Upper lobe of left lung (tissue), 4 donors: ENCODE data around the gene PCBP3.

Experiments used
- EP300 ChIP-seq, 4 donors: sonication (generic); formaldehyde crosslinking; IDR thresholded peaks; one replicate each; pipeline ENCODE4 v1.5.1; 2017; ENCODE audit warnings: antibody characterized with exemption in 4 of 4, control low read depth in 2 of 4
- POLR2A ChIP-seq, 4 donors: fragments of 450-650 bp; IDR thresholded peaks; one replicate each; pipeline ENCODE4 v1.5.1; 2016 to 2017; ENCODE audit warnings: antibody characterized with exemption in 4 of 4, mild to moderate bottlenecking in 2 of 4
- POLR2AphosphoS5 ChIP-seq, 2 donors: sonication (generic); formaldehyde crosslinking; IDR thresholded peaks; one replicate each; pipeline ENCODE4 v1.5.1; 2017; ENCODE audit warnings: antibody characterized with exemption in 2 of 2
- TF ChIP-seq, protein P1 (sequence below), 6 experiments: fragments of 450-650 bp in 4 of 6; fragments of 200-600 bp in 2 of 6; sonication (generic) in 2 of 6; IDR thresholded peaks; one replicate each; pipeline ENCODE4 v1.5.1; 2016 to 2019; ENCODE audit warnings: antibody characterized with exemption in 6 of 6

DNA sequence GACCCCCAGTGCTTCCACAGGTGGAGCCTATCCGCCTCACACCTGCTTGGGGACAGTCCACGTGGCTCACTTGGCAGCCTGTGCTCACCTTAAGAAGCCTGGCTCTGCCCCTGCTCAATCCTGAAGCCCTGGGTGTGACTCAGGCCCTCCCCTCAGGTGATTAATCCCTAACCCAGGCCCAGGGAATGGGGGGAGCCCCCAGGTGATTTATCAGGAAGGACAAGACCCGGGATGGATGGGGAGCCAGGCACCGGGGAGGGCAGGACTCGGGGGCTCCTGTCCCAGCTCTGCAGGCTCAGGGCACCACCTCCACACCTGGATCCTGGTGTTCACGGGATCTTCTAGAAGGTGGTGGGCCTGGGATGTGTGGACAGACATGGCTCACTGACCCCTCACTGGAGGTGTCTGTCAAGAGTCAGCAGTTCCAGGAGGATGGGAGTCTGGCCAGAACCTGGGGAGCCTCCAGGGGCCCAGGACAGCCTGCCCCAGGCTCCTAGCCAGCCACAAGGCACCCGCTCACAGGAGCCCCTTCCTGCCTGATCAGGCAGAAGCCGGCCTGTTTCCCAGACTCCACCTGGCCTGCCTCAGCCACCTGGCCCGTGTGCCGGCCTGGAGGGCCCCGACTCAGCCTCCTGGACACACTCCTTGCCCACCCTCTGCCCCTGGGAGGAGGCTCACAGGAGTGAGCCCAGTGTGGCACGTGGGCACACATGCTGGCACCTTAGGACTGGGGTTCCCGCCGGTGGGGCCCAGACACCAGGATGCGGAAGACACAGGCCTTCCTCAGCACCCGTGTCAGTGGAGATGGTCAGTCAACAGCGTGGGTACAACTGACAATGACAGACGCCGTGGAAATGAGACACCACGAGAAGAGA is 299.5 kb downstream of the PCBP3 start:
- no peak for TF ChIP-seq POLR2A (IDR thresholded peaks at IDR 0.05)
- TF ChIP-seq, protein P1, sequence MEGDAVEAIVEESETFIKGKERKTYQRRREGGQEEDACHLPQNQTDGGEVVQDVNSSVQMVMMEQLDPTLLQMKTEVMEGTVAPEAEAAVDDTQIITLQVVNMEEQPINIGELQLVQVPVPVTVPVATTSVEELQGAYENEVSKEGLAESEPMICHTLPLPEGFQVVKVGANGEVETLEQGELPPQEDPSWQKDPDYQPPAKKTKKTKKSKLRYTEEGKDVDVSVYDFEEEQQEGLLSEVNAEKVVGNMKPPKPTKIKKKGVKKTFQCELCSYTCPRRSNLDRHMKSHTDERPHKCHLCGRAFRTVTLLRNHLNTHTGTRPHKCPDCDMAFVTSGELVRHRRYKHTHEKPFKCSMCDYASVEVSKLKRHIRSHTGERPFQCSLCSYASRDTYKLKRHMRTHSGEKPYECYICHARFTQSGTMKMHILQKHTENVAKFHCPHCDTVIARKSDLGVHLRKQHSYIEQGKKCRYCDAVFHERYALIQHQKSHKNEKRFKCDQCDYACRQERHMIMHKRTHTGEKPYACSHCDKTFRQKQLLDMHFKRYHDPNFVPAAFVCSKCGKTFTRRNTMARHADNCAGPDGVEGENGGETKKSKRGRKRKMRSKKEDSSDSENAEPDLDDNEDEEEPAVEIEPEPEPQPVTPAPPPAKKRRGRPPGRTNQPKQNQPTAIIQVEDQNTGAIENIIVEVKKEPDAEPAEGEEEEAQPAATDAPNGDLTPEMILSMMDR (IDR thresholded peaks at IDR 0.05): no peak
- TF ChIP-seq POLR2AphosphoS5 (IDR thresholded peaks at IDR 0.05): no peak
- no peak for TF ChIP-seq EP300 (IDR thresholded peaks at IDR 0.05)
